ENCODE data around the gene CASQ2.
A peak's percentile ranks its signal among the peaks of the same experiment; 100 is the strongest.
"Not testable (repeated sequence)": the region's sequence is repeated elsewhere in the genome, so short reads cannot be mapped to it uniquely, and the experiment has no call there.

The CASQ2 gene

DNA sequence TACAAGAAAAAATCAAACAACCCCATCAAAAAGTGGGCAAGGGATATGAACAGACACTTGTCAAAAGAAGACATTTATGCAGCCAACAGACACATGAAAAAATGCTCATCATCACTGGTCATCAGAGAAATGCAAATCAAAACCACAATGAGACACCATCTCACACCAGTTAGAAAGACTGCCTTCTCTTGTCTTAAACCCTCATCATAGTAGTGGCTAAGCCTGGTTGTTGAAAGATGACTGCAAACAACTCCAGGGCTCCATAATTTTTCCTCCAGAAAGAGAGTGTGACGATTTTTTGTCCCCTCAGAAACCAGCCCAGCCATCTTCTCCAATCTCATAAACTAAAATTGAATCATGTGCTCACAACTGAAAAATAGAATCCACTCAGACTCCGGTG, 12.1 kb upstream of the CASQ2 start:
- not testable (repeated sequence) for DNase-seq

GRCh38 chr1:115779075-115779474, 10.6 kb upstream of the CASQ2 start:
- not testable (repeated sequence) for DNase-seq

- peak; percentile 78 to 89 for DNase-seq
Measured at GRCh38 chr1:115771847-115772457, 3.4 kb upstream of the CASQ2 start.

DNA sequence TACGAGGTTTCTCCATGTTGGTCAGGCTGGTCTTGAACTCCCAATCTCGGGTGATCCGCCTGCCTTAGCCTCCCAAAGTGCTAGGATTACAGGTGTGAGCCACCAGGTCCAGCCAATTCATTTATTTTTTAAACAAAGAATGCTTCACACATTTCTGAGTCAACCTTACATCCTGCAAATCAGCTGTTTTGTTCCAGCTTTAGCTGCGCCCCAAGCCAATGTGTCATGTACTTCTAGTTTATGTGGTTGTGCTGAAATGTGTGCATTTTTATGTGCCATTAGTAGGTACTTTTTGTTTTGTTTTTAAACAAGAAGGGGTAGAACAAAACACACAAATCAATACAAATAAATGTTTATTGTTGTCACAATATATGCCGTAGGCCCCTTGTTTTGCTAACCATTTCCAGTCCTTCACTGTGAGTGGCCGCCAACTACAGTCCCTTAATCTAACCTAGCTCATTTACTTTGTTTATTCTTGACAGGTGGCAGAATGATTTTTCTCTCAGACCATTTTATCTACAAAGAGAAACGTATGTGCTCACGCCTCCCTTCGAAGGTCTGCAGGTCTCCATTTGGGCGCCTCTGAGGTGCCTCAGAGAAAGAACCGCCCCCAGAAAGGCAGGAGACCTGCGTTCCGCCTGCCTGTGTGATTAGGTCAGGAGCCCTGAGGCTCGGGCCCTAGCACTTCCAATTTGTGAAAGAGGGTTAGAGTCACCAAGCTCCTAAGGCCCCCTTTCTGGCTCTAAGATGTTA, 2.8 kb upstream of the CASQ2 start:
- no peak for DNase-seq

DNA sequence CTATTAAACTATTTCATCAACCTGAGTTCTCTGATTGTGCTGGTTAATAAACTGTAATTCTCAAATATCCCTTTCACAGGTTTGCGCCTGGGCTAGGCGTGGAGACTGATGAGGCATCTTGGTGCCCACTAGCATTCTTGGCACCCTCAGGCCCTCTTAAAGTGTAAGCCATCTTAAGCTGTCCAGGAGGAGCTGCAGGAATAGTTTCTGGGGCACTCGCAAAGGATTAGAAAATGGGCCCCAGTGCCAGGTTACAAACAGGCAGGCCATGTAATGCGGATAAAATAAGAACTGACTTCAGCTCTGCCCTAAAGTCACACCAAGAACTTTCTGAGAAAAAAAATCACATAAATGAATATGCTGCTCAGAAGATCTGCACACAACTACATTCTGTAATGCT, 1.1 kb downstream of the CASQ2 start:
- DNase-seq, result peak in 1 of 2 experiments; percentile 54

GRCh38 chr1:115765091-115765490, 3.4 kb downstream of the CASQ2 start:
- peak; percentile 81 to 93 for DNase-seq

GRCh38 chr1:115764541-115764940, 4.0 kb downstream of the CASQ2 start:
- peak; percentile 33 to 60 for DNase-seq

DNA sequence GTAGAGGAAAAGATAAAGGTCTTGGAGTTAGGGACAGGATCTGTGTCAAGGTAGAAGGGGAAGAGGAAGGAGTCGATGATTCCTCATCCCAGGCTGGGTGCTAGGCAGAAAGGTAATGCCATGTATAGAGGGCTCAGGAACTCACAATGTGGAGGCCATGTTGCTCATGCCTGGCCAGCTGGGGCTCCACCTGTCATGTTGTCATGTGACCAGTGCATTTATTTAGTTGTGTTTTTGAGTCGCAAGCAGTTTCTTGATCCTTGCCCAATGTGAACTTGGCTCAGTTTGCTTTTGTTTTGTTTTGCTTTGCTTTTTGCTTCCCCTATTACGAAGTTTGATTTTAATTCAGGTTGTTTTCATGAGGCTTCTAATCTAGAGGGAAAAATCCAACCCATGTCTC, 5.7 kb downstream of the CASQ2 start:
- DNase-seq, result peak in 1 of 2 experiments; percentile 13

DNA sequence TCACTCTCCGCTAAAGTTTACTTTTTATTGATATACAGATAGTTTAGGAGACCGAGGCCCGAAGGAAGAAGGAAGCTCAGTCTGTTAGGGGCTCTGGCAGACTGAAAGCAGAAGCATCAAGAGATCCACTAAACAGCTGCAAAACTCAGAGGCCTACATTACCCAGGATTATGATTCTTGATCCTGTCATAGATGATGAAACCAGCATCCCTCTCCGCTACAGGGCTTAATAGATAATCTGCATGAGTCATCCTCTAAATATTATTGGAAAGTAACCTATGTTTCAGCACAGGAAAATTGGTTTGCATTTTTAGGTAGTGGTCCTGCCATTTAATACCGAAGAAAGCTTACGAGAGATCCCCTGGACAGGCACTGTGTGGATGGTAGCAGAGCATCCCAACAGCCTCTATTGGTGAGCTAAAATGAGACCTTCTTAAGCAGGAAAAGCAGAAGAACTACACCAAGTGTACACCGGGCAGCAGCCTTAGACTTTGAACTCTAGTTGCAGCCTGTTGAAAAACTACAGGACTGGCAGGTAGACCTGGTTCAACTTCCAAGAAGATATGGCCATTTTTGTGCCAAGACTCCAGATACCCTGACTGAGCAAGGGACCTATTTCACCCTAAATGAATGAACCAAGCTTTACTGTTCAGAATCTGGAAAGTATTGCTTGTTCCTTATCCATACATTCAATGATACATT, 6.8 kb downstream of the CASQ2 start:
- DNase-seq, result peak in 1 of 2 experiments; percentile 56

GRCh38 chr1:115757856-115758255, 10.7 kb downstream of the CASQ2 start:
- DNase-seq, result no peak

GRCh38 chr1:115757326-115757725, 11.2 kb downstream of the CASQ2 start:
- no peak for DNase-seq

DNA sequence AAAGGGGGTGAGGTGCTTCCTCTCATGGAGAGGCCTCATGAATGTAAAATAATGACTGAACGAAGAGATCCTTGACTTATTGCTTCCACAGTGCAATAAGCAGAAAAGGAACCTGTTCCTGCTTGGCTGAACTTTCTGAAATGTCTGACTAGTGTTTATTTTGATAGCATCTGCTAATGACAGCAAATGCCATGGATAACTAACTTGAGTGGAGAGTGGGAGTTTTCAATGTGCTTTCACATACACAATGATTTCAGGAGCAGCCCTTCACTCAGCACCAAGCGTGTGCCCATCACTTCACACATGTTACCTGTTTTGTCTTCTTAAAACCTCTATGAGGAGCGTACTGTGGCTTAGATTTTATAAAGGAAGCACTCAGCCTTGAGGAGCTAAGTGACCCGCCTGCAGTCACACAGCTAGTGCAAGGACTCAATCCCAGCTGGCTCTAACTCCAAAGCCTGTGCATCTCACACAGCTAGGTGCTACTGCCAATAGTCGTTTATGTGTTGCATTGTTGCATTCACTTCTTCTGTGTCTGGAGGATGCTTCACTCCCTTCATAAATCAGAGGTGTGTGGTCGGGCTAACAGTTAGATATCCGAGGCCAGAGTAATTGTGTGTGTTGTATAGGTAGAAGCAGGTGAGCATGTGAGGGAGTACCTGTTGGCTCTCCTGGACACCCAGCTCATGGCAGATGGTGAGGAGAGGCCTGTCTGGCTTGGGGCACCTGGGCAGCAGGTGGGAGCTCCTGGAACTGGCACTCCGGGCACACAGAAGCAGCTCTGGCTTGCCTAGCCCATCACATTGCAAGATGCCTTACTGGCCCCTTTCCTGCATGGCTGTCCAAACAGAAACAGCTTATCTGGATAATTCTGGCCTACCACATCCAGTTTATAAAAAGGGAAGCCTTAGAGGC, 12.8 kb downstream of the CASQ2 start:
- no peak for DNase-seq

- peak; percentile 50 to 77 for DNase-seq
Measured at GRCh38 chr1:115753830-115754229, 14.7 kb downstream of the CASQ2 start.

GRCh38 chr1:115753361-115753760, 15.2 kb downstream of the CASQ2 start:
- DNase-seq, result no peak

GRCh38 chr1:115748401-115749150, 19.9 kb downstream of the CASQ2 start:
- DNase-seq, result no peak

DNA sequence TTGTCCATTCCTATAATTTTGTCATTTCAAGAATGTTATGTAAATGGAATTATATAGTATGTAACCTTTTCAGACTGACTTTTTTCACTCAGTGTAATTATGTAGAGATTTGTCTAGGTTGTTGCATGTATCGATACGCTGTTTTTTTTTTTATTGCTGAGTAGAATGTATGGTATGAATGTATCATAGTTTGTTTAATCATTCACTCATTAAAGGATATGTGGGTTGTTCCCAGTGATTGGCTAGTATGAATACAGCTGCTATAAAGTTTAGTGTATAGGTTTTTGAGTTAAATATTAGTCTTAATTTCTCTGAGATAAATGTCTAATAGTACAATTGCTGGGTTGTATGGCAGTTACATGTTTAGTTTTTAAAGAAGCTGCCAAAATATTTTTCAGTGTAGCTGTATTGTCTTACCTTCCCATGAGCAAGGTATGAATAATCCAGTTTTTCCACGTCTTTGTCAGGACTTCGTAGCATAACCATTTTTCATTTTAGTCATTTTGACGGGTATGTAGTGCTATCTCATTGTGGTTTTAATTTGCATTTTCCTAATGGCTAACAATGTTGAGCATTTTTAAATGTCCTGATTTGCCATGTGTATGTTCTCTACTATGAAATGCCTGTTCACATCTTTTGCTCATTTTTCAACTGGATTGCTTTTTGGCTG, 22.4 kb downstream of the CASQ2 start:
- no peak for DNase-seq

GRCh38 chr1:115744646-115745275, 23.8 kb downstream of the CASQ2 start:
- no peak for DNase-seq

- DNase-seq, result no peak
Measured at GRCh38 chr1:115740811-115741210, 27.7 kb downstream of the CASQ2 start.

DNA sequence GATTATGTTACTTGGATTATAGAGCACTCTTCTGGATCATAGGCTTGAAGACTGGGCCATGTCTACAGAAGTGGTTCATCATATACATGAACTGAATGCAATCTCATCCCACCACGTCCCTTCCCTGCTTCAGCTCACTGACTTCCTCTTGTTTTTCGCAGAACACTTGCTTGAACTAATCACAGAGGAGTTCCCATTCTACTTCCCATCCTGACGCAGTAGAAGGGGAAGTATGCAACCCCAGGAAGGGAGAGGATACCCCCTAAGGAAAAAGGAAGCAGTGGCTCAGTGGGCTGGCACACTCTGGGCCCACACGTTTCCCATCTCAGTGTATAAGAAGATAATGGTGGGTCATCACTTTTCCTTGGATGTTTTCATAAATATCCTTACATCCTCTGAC, 36.2 kb downstream of the CASQ2 start:
- DNase-seq, result no peak

DNA sequence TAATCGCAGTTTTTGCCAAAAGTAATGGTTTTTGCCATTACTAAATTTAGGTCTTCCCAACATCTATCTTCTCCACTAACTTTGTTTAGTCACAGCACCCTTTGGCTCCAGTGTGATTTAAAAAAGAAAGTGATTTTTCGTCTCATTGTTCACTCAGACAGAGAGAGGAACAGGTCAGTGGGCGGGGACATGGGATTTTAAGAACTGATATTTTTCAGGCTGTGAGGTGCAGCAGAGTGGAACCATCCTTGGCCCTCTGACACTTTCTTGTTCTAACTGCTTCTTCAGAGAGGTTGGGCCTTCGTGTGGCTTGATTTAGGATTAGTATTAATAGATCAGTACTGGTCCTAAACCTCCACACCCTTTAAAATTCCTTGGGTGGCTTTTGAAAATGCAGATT, 38.8 kb downstream of the CASQ2 start:
- no peak for DNase-seq

DNA sequence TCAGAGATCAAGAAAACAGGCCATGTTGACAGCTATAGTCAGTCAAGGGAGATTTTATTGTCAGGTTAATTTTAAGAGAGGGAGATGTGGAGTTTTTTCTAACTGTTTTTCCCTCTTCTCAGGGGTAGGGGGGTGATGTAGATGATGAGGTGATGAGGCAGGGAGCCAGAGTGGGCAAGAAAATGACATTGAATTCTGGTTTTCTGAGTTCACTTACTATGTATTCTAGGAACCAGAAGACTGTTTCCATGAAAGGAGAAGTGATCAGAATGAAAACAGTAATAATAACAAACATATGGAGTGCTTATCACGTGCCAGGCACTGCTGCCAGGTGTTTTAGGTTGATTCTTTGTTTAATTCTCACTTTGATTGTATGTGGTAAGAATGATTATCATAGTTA, 40.2 kb downstream of the CASQ2 start:
- no peak for DNase-seq
